ENCODE results near the gene CYSRT1.
"Not testable (repeated sequence)": the region's sequence is repeated elsewhere in the genome, so short reads cannot be mapped to it uniquely, and the experiment has no call there.

DNA sequence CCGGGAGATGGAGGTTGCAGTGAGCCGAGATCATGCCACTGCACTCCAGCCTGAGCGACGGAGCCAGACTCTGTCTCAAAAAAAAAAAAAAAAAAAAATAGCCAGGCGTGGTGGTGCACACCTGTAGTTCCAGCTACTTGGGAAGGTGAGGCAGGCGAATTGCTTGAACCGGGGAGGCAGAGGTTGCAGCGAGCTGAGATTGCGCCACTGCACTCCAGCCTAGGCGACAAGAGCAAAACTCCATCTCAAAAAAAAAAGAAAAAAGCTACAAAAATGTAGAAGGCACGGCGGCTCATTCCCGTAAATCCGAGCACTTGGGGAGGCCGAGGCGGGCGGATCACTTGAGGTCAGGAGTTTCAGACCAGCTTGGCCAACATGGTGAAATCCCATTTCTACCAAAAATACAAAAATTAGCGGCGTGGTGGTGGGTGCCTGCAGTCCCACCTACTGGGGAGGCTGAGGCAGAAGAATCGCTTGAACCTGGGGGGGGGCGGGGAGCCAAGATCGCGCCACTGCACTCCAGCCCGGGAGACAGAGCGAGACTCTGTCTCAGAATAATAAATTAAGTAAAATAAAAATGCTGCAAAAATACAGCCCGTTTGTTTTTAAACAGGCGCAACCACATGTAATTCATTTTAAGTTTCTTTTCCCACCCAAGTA is 14.7 kb downstream of the CYSRT1 start:
- TF ChIP-seq, protein P1, sequence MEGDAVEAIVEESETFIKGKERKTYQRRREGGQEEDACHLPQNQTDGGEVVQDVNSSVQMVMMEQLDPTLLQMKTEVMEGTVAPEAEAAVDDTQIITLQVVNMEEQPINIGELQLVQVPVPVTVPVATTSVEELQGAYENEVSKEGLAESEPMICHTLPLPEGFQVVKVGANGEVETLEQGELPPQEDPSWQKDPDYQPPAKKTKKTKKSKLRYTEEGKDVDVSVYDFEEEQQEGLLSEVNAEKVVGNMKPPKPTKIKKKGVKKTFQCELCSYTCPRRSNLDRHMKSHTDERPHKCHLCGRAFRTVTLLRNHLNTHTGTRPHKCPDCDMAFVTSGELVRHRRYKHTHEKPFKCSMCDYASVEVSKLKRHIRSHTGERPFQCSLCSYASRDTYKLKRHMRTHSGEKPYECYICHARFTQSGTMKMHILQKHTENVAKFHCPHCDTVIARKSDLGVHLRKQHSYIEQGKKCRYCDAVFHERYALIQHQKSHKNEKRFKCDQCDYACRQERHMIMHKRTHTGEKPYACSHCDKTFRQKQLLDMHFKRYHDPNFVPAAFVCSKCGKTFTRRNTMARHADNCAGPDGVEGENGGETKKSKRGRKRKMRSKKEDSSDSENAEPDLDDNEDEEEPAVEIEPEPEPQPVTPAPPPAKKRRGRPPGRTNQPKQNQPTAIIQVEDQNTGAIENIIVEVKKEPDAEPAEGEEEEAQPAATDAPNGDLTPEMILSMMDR (IDR thresholded peaks at IDR 0.05; ENCODE audit: insufficient read depth, low read depth, low read length), result not testable (repeated sequence)
- not testable (repeated sequence) for TF ChIP-seq EZH2 (IDR thresholded peaks at IDR 0.05; ENCODE audit: insufficient read depth, low read length)
